ENCODE results near the gene TBPL1.

DNA sequence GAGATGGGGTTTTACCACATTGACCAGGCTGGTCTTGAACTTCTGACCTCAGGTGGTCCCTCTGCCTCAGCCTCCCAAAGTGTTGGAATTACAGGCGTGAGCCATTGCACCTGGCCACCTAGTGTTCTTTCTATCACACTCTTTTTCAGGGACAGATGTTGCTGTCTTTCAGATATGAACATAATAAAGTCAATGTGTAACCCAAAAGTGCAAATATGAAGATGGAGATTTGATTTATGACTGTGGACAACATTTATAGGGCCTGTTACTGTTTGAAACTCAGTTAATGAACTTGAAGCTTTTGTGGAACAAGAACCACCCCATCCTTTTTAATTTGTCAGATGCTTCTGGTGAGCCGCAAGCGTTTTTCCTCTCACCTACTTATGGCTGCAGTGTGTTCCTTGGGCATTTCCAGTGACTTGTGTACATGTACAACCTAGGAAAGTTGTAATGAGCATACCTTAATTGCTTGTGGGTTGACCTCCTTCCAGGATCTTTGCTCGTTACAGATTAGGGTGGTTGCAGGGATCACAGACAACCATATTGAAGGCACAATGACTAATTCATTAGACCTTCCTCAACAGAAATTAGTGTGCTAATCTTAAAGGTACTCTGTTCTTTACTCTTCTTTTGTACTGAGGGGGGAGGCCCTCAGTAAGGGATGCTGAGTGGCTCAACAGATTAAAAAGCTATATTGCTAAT, 6.8 kb downstream of the TBPL1 start:
- TF ChIP-seq ZSCAN25 (CRISPR knock-in tag; IDR thresholded peaks at IDR 0.05) (no peak), EP300 (IDR thresholded peaks at IDR 0.05; ENCODE audit: low read depth in 2 of 2, low read length in 2 of 2) (no peak), EP300 (CRISPR knock-in tag; IDR thresholded peaks at IDR 0.05; ENCODE audit: borderline replicate concordance) (no peak), ZNF343 (CRISPR knock-in tag; IDR thresholded peaks at IDR 0.05) (no peak)
- TF ChIP-seq, protein P1, sequence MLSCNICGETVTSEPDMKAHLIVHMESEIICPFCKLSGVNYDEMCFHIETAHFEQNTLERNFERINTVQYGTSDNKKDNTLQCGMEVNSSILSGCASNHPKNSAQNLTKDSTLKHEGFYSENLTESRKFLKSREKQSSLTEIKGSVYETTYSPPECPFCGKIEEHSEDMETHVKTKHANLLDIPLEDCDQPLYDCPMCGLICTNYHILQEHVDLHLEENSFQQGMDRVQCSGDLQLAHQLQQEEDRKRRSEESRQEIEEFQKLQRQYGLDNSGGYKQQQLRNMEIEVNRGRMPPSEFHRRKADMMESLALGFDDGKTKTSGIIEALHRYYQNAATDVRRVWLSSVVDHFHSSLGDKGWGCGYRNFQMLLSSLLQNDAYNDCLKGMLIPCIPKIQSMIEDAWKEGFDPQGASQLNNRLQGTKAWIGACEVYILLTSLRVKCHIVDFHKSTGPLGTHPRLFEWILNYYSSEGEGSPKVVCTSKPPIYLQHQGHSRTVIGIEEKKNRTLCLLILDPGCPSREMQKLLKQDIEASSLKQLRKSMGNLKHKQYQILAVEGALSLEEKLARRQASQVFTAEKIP (CRISPR knock-in tag; IDR thresholded peaks at IDR 0.05; ENCODE audit: borderline replicate concordance) = no peak
